ENCODE measurements around the gene ANKFY1.

Gene ANKFY1

GRCh38 chr17:4263282-4264215 lies at the start of gene ANKFY1:
Gene ANKFY1 (minus strand): TSS chr17:4263979. CDS start chr17:4263941, 38 bp downstream.
- peak; percentile 98 for DNase-seq (ENCODE audit: low read depth)

DNA sequence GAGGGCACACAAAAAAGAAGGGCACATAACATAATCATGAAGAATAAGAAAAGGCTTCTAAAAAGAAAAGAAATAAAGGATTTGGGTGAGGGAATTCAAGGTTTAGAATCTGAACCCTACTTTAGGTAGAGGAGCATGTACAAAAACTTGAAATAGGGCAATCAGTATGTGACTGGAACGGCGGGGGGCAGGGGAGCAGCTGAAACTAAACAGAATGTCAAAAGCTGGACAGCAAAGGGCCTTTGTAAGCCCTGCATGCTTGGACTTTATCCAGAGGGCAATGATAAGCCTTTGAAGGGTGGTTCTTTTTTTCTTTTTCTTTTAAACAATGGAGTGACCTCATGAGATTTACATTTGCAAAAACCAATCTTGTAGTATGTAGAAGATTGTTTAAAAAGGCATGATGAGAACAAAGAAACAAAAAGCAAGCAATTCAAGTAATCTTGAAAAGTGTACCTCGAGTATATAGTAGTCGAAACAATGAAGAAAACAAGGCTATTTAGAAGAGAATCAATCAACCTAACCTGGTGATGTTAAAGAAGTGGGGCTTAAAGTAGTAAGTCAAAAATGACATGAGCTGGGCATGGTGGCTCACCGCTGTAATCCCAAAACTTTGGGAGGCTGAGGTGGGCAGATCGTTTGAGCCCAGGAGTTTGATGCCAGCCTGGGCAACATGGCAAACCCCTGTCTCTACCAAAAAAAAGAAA lies 46.7 kb upstream of the ANKFY1 start:
- DNase-seq (ENCODE audit: low read depth), result no peak

GRCh38 chr17:4309897-4310296 lies 46.1 kb upstream of the ANKFY1 start:
- DNase-seq (ENCODE audit: low read depth), result no peak

DNA sequence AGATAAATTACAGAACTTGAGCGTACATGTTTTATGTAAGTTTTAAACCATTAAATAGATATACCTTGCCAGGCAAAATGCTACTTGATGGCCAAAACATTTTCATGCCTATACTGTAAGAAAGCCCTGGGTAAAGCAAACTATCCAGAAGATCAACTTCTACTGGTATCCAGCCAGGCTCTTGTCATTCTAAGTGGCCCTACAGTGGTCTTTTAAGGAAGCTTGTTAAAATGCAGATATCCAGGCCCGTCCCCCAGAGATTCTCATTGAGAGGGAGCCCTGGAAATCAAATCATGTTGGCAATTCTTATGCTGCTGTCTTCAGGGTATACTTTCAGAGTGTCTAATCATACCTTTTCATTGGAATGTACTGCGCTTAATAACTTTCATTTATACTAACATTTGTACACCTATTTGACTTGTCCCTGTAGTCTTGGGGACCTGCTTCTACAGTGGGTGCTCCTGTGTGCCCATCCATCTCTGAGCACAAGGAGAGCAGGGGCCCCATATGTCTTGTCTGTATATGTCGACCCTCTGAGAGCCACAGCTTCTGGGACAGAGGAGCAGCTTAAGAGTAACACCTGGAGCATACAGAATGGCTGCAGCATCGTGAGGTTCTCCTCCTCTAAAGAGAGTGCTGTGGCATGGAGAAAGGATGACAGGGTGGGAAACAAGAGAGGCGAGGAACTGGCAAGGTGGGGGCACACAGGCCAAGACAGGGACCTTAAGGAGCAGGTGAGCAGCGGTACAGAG lies 43.6 kb upstream of the ANKFY1 start:
- DNase-seq (ENCODE audit: low read depth), result no peak

- no peak for DNase-seq (ENCODE audit: low read depth)
These were observed 41.4 kb upstream of the ANKFY1 start for GRCh38 chr17:4305224-4305623.

GRCh38 chr17:4304417-4305027 lies 40.7 kb upstream of the ANKFY1 start:
- DNase-seq (ENCODE audit: low read depth), result peak; percentile 35

DNA sequence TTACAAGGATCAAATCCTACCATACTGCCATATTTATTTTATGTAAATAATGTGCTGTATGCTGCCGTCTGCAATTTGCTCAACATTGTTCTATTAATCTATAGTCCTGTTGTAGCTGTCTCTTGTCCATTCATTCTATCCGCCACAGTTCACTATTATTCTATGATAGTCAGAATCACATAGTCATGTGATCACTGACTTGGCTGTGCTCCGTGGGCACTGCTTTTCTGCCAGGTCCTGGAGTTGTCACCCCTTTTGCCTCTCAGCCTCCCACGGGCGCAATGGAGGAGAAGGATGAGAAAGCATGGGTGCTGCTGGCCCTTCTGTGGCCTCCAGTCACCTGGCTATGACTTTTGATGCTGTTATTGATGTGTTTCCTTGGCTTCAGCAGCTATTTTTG lies 37.3 kb upstream of the ANKFY1 start:
- no peak for DNase-seq (ENCODE audit: low read depth)

DNA sequence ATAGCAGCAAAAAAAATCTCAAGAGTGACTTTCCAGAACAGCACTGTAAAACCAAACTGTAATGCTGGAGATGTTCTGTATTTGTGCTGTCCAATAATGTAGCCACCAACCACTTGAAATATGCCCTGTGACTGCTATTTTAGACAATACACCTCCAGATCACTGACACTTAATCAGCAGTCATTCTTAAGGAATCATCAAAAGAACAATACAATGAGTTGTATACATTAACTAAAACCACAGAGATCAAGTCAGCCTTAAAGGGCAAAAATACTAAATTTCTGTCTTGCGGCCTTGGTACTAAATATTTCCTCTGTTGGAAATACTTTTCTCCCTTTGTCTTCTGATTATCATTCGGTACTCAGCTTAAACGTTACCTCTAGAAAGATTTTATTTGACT lies 33.6 kb upstream of the ANKFY1 start:
- no peak for DNase-seq (ENCODE audit: low read depth)

DNA sequence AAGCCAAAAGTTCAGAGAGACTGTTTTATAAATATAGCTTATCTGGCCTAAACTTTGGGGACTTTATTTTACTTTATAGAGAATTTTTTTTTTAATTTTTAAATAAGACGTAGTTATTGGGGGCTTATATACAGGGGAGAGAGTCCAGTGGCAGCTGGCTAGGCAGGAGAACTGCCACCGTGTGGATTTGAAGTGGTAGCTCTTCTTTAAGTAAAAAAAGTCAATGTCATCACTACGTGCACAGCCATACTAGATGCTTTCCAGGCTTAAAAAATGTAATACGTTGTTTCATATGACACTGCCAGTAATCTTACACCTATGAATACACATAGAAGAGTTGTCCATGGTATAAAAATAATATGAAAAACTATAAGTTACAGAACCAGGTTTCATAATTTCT lies 31.9 kb upstream of the ANKFY1 start:
- DNase-seq (ENCODE audit: low read depth), result no peak

- DNase-seq (ENCODE audit: low read depth), result no peak
These were observed 29.8 kb upstream of the ANKFY1 start for GRCh38 chr17:4293572-4293971.

GRCh38 chr17:4287710-4288109 lies 23.9 kb upstream of the ANKFY1 start:
- DNase-seq (ENCODE audit: low read depth), result no peak

DNA sequence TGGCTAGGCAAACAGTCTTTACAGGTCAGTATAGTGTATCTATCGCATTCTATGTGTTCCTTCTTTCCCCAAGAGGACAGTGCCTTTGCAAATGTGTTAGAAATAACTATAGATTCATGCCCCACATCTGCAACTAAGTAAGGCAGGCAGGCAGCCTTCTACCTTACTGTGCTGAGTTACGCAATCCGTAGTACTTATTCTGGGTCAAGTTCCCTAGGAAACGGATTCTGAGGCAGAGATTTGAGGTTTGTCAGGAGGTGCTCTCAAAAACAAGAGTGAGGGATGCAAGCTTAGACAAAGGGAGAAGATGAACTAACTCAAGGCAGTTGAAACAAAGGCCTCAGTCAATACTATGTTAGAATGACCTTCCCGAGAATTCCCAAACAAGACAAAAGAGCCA lies 12.7 kb upstream of the ANKFY1 start:
- DNase-seq (ENCODE audit: low read depth), result no peak

- no peak for DNase-seq (ENCODE audit: low read depth)
These were observed 9.2 kb upstream of the ANKFY1 start for GRCh38 chr17:4272972-4273368.

DNA sequence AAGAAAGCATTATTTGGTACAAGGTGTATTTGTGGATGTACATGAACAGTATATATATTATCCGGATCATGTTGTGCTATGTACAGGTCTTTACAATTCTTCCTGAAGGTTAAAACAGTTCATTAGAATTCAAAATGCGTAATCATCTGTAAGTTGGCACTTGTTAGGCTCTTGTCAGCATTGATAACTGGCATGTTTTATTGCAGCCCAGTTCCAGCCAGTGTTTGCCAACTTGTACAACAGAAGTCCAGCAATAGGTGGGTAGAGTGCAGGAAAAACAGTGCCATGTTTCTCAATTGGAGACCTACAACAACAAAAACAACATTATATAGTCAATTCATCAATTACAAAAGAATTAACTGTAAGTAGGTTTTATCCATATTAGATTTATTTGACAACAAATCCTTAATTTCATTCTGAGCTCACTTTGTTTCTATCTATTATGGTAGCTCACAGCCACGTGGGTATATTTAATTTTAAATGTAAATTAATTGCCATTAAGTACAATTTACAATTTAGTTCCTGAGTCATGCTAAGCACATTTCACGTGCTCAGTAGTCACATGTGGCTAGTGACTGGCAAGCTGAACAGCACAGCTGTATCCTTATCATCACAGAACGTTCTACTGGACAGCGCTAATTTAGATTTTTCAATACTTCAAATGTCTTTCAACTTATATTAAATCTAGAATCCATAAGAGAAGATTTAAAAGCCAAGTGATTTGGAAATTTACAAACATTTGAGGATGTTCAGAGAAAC lies 8.6 kb upstream of the ANKFY1 start:
- no peak for DNase-seq (ENCODE audit: low read depth)

- DNase-seq (ENCODE audit: low read depth), result no peak
These were observed 7.0 kb upstream of the ANKFY1 start for GRCh38 chr17:4270736-4271135.

- DNase-seq (ENCODE audit: low read depth), result no peak
These were observed 6.1 kb upstream of the ANKFY1 start for GRCh38 chr17:4269915-4270314.

- no peak for DNase-seq (ENCODE audit: low read depth)
These were observed 3.6 kb upstream of the ANKFY1 start for GRCh38 chr17:4267402-4267801.

DNA sequence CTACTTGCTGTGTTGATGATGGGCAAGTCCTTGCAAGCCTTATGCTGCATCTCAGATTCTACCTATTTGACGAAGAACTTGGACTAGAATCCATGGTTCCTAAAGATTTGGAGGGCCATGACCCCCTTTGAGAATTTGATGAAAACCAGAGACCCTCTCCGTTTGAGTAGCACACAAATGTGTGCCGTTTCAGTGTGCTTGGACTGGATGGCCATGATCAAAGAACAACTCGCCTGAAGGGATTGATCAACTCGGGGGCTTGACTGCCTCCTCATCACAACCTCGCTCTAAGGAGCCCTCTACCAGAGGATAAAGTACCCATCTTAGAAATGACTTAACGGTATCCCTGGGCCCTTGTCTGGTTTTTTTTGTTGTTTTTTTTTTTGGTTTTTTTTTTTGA lies 2.8 kb upstream of the ANKFY1 start:
- no peak for DNase-seq (ENCODE audit: low read depth)

DNA sequence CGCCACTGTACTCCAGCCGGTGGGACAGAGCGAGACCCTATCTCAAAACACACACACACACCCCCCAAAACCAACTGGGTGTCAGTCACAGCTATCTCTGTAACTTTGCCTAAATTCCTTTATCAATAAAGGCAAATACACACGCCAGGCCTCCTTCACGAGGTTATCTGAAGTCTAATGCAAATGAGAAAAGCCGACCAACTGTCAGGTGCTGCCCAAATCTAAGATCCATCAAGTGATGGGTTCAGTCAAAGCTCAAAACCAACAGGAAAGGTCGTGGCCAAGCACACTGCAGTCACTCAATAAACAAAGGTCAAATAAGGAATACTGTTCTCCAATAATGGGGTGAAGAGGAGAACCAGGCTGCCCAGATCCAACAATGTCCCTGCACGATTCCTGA lies 1.1 kb downstream of the ANKFY1 start:
- DNase-seq (ENCODE audit: low read depth), result no peak

DNA sequence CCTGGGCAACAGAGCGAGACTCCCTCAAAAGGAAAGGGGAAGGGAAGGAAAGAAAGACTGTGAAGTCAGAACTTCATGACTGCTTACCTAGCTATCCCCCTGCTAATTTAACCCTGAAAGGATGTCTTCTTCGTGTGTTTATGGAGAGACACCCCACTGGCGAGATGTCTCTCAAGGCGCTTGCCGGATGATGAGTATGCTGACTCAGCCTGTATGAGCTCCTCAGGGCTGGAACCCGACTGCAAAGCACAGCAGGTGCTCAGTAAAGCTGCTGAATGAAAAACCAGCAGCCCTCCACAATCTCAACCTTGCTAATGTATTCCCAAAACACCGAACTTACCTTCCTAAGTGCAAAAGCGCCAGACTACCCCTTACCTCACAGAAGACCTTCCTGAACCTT lies 2.3 kb downstream of the ANKFY1 start:
- DNase-seq (ENCODE audit: low read depth), result no peak

GRCh38 chr17:4258867-4259266 lies 4.9 kb downstream of the ANKFY1 start:
- no peak for DNase-seq (ENCODE audit: low read depth)

Measured in stimulated activated CD8-positive, alpha-beta memory T cell treated with anti-CD3 and anti-CD28 coated beads, Interleukin-12 subunit alpha, Interleukin-12 subunit beta, amount 100 ng/mL, for 1 hour (primary cell).